CD4-positive, alpha-beta T cell (primary cell): ENCODE data around the gene GAGE12J. TPM values are rescaled to one million over a fixed set of nuclear protein-coding genes. Genes with fewer than 3 reads are reported as not detected.
"Not testable (repeated sequence)": the region's sequence is repeated elsewhere in the genome, so short reads cannot be mapped to it uniquely, and the experiment has no call there.

Experiments
- ATAC-seq: fragments of 200-7000 bp; cut with Tn5 transposase; one replicate; pipeline ENCODE4 v1.10.0; 2022; ENCODE audit warnings: mild to moderate bottlenecking; ENCODE audit not compliant: poor library complexity
- CTCF ChIA-PET: fragments of 350-600 bp; sonication (Branson Sonifier 250); formaldehyde crosslinking; loops from one replicate; lab custom pipeline; 2021; ENCODE audit warnings: antibody characterized with exemption, inconsistent platforms; lab: Charles Lee
- POLR2A ChIA-PET: fragments of 350-600 bp; sonication (Branson Sonifier 250); formaldehyde crosslinking; loops from one replicate; lab custom pipeline; 2021; ENCODE audit warnings: antibody characterized with exemption, inconsistent platforms; lab: Charles Lee
- DNase-seq, 14 experiments: peaks; one replicate each; pipeline ENCODE4 v3.0.0-alpha.2; 2013 to 2020; ENCODE audit warnings: mixed read lengths in 2 of 14
- H3K27ac ChIP-seq, 2 donors: one replicate each; pipeline versions ENCODE4 v1.5.1 to v1.7.0; 2013; ENCODE audit warnings: low read length in 2 of 2, low read depth in 1 of 2, mild to moderate bottlenecking in 1 of 2
- H3K27me3 ChIP-seq, 2 experiments: 1 replicate in 1 of 2; 2 replicates in 1 of 2; pipeline versions ENCODE4 v1.6.1 to v1.7.0; 2013; ENCODE audit warnings: low read length in 2 of 2, control low read depth in 1 of 2, mild to moderate bottlenecking in 1 of 2, moderate library complexity in 1 of 2; ENCODE audit not compliant: insufficient read depth in 2 of 2, control insufficient read depth in 1 of 2
- H3K36me3 ChIP-seq: one replicate; pipeline ENCODE4 v1.6.1; 2013; ENCODE audit warnings: low read length, control low read depth; ENCODE audit not compliant: insufficient read depth
- H3K4me1 ChIP-seq: one replicate; pipeline ENCODE4 v1.6.1; 2013; ENCODE audit warnings: low read length, control low read depth; ENCODE audit not compliant: insufficient read depth
- H3K4me3 ChIP-seq: one replicate; pipeline ENCODE4 v1.5.1; 2013; ENCODE audit warnings: mild to moderate bottlenecking, low read length, moderate library complexity
- H3K9me3 ChIP-seq, 2 experiments: 1 replicate in 1 of 2; 2 replicates in 1 of 2; pipeline versions ENCODE4 v1.6.1 to v1.7.0; 2013; ENCODE audit warnings: low read length in 2 of 2, mild to moderate bottlenecking in 2 of 2, control low read depth in 1 of 2, moderate library complexity in 1 of 2; ENCODE audit not compliant: control insufficient read depth in 1 of 2, insufficient read depth in 1 of 2
- H3K27ac Mint-ChIP-seq: one replicate; pipeline ENCODE4 v1.8.0; 2020; ENCODE audit warnings: mixed read lengths
- H3K27me3 Mint-ChIP-seq: one replicate; pipeline ENCODE4 v1.8.0; 2021; ENCODE audit warnings: mixed read lengths
- H3K36me3 Mint-ChIP-seq: one replicate; pipeline ENCODE4 v1.8.0; 2021; ENCODE audit warnings: low read depth, mixed read lengths
- H3K4me1 Mint-ChIP-seq: one replicate; pipeline ENCODE4 v1.8.0; 2021; ENCODE audit warnings: low read depth, mixed read lengths
- H3K4me3 Mint-ChIP-seq: one replicate; pipeline ENCODE4 v1.8.0; 2020; ENCODE audit warnings: mild to moderate bottlenecking, mixed read lengths
- H3K9me3 Mint-ChIP-seq: one replicate; pipeline ENCODE4 v1.8.0; 2020; ENCODE audit warnings: mixed read lengths
- intact Hi-C, 2 experiments: fragments of 100-400 bp; cut with DNase I in 1 of 2; cut with micrococcal nuclease in 1 of 2; formaldehyde crosslinking; loops; one replicate each; pipeline versions ENCODE4 v1.15.1 to v1.9.0; 2023 to 2025; cut with DNase I, micrococcal nuclease
- polyA plus RNA-seq, 2 donors: library from polyadenylated mRNA; unstranded; fragments of 120-200 nt; gene quantifications; one replicate each; pipeline ENCODE4 v1.2.1, GENCODE V29; 2013
- total RNA-seq, 174 experiments: library from RNA in 2 of 174; stranded (reverse) in 2 of 174; gene quantifications; one replicate each; pipeline ENCODE4 v1.2.3 and lab custom pipeline; 2021 to 2026
- TF ChIP-seq, protein P1 (sequence below): fragments of 200-600 bp; IDR thresholded peaks from one replicate; pipeline ENCODE4 v1.8.0; 2022; ENCODE audit warnings: antibody characterized with exemption, mild to moderate bottlenecking

The GAGE12J gene, protein sequence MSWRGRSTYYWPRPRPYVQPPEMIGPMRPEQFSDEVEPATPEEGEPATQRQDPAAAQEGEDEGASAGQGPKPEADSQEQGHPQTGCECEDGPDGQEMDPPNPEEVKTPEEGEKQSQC
- total RNA-seq (not detected), total RNA-seq (lab: John Stamatoyannopoulos, UW) (0 to 0.08 (median 0) reads per million in 172 experiments)
- polyA plus RNA-seq (2013, experiment 1 of 2) = not detected
- not detected for polyA plus RNA-seq (2013, experiment 2 of 2)

DNA sequence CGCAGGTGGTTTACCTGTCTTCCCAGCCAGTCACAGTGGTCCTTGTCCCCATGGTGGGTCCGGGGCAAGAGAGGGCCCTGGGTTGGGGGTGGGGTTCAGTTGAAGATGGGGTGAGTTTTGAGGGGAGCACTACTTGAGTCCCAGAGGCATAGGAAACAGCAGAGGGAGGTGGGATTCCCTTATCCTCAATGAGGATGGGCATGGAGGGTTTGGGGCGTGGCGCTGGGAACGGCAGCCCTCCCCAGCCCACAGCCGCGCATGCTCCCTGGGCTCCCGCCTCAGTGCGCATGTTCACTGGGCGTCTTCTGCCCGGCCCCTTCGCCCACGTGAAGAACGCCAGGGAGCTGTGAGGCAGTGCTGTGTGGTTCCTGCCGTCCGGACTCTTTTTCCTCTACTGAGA is at the start of gene GAGE12J:
Gene GAGE12J, plus strand, starts transcription at position 301 of the 400 bp plus-strand sequence. CDS start 1,157 bp downstream, outside the sequence.
- H3K9me3 Mint-ChIP-seq, H3K4me1 ChIP-seq, H3K27me3 ChIP-seq, ATAC-seq, H3K36me3 Mint-ChIP-seq, CTCF ChIA-PET, H3K4me1 Mint-ChIP-seq, H3K36me3 ChIP-seq, H3K4me3 Mint-ChIP-seq, intact Hi-C loops, DNase-seq, H3K27me3 Mint-ChIP-seq, H3K27ac Mint-ChIP-seq, H3K27ac ChIP-seq, H3K4me3 ChIP-seq, POLR2A ChIA-PET, H3K9me3 ChIP-seq: not testable (repeated sequence)

DNA sequence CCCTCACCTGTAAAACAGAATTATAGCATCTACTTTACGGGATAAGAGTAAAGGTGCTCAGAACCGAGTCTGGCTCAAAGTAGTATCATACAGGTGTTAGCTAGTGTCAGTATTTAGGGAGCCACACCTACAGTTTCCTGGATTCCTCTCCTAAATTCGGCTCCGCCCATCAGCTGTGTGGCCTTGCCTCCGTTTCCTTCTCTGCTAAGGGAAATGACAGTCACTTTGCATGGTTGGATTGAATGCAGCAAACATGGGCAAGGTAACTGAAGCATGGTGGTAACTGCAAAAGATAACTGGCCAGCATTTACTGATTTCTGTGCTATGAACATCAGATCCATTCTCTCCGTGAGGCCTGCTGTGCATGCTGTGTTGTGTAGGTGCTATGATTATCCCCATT is 49.4 kb upstream of the GAGE12J start:
- Mint-ChIP-seq H3K36me3 (no peaks in the 10 kb centered on the region), H3K27ac (peak overlapping the region; percentile 87), H3K9me3 (no peaks in the 10 kb centered on the region), H3K4me1 (peaks cover 73% of the 10 kb centered on the region), H3K27me3 (no peaks in the 10 kb centered on the region), H3K4me3 (peak overlapping the region; percentile 80)
- ChIA-PET CTCF (no interaction called here), POLR2A (interaction anchor here (0.6 to 4.9 kb wide), 11 partner anchors 11 to 1251 kb away, joined by 3 to 41 read pairs (median 5); partner anchors contain the start of gene PLP2)
- DNase-seq (peak in 7 of 14 experiments; percentile 18 to 77 (median 44)), ATAC-seq (no peak)
- no peaks in the 10 kb centered on the region for H3K9me3 ChIP-seq
- TF ChIP-seq, protein P1, sequence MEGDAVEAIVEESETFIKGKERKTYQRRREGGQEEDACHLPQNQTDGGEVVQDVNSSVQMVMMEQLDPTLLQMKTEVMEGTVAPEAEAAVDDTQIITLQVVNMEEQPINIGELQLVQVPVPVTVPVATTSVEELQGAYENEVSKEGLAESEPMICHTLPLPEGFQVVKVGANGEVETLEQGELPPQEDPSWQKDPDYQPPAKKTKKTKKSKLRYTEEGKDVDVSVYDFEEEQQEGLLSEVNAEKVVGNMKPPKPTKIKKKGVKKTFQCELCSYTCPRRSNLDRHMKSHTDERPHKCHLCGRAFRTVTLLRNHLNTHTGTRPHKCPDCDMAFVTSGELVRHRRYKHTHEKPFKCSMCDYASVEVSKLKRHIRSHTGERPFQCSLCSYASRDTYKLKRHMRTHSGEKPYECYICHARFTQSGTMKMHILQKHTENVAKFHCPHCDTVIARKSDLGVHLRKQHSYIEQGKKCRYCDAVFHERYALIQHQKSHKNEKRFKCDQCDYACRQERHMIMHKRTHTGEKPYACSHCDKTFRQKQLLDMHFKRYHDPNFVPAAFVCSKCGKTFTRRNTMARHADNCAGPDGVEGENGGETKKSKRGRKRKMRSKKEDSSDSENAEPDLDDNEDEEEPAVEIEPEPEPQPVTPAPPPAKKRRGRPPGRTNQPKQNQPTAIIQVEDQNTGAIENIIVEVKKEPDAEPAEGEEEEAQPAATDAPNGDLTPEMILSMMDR = no peak
- H3K27ac ChIP-seq = peak overlapping the region in 1 of 2 donors; percentile 52
- peaks cover 2% of the 10 kb centered on the region for H3K36me3 ChIP-seq
- peaks cover 78% of the 10 kb centered on the region for H3K4me1 ChIP-seq
- peak overlapping the region; percentile 54 for H3K4me3 ChIP-seq
- no peaks in the 10 kb centered on the region for H3K27me3 ChIP-seq
- intact Hi-C loops = loop anchor here (2.0 to 5.0 kb wide), 2 partner anchors 22 to 35 kb away; no protein-coding TSS in a partner anchor

DNA sequence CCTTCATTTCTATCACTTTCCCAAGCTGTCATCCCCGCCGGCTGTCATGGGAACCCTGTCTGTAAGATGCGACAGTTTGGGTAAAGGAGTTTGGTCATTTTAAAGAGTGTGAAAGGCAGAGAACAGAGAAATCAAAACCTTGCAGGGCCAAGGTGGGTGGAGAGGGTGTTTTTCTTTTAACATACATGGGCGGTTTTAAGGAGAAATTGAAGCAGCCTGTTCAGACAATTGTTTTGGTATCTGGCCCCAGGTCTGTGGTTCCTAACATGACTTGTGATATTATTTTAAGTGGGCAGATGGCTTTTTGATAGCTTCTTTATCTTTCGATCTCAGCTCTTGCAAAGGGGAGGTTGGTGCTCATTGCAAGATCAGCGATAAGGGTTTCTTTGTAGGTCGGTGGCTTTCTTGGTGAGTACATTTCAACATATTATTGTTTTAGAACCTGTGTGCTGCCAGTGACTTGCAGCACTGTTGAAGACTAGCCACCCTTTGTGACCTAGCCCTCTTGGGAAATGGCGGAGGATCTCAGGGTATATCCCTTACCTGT is 48.6 kb upstream of the GAGE12J start:
- intact Hi-C loops = loop anchor here (2.0 to 5.0 kb wide), 2 partner anchors 22 to 34 kb away; no protein-coding TSS in a partner anchor
- Mint-ChIP-seq H3K36me3 (no peaks in the 10 kb centered on the region), H3K27me3 (no peaks in the 10 kb centered on the region), H3K9me3 (no peaks in the 10 kb centered on the region), H3K4me1 (peaks cover 78% of the 10 kb centered on the region), H3K27ac (peak overlapping the region; percentile 87), H3K4me3 (peak overlapping the region; percentile 80)
- TF ChIP-seq, protein P1 = no peak
- POLR2A ChIA-PET = interaction anchor here (0.9 to 4.9 kb wide), 14 partner anchors 10 to 315 kb away, joined by 3 to 41 read pairs (median 4); partner anchors contain the start of gene PLP2
- peaks cover 82% of the 10 kb centered on the region for H3K4me1 ChIP-seq
- H3K9me3 ChIP-seq = no peaks in the 10 kb centered on the region
- peaks cover 2% of the 10 kb centered on the region for H3K36me3 ChIP-seq
- CTCF ChIA-PET = interaction anchor here (0.7 to 0.9 kb wide), 2 partner anchors 18 to 643 kb away, joined by 3 to 4 read pairs; no protein-coding TSS in a partner anchor
- H3K4me3 ChIP-seq = peak overlapping the region; percentile 54
- peak overlapping the region; percentile 17 to 29 for H3K27ac ChIP-seq
- peak in 9 of 14 experiments; percentile 5 to 82 (median 23) for DNase-seq
- no peaks in the 10 kb centered on the region for H3K27me3 ChIP-seq
- no peak for ATAC-seq
